Right cardiac atrium (tissue), 5 donors: ENCODE data around the gene RHBDL1. TPM values are rescaled to one million over a fixed set of nuclear protein-coding genes. Genes with fewer than 3 reads are reported as not detected.

ENCODE experiments used
- ATAC-seq, 2 donors: fragments of 200-7000 bp; cut with Tn5 transposase; one replicate each; pipeline versions ENCODE4 v1.8.0 to v1.9.1; 2020; ENCODE audit warnings: moderate library complexity in 2 of 2, mild to moderate bottlenecking in 1 of 2
- DNase-seq, 3 donors: peaks; one replicate each; pipeline ENCODE4 v3.0.0-alpha.2; 2020
- H3K27ac ChIP-seq: one replicate; pipeline ENCODE4 v1.5.1; 2013; ENCODE audit warnings: mild to moderate bottlenecking, low read length, control low read depth, moderate library complexity
- H3K27me3 ChIP-seq: one replicate; pipeline ENCODE4 v1.6.1; 2013; ENCODE audit not compliant: control insufficient read depth, insufficient read depth
- H3K4me1 ChIP-seq: one replicate; pipeline ENCODE4 v1.6.1; 2013; ENCODE audit warnings: low read length; ENCODE audit not compliant: control insufficient read depth, insufficient read depth
- H3K4me3 ChIP-seq: one replicate; pipeline ENCODE4 v1.5.1; 2013; ENCODE audit warnings: low read length, control low read depth
- H3K9me3 ChIP-seq: one replicate; pipeline ENCODE4 v1.6.1; 2013; ENCODE audit warnings: low read length; ENCODE audit not compliant: control insufficient read depth
- WGBS: extraction: QIAGEN DNeasy Blood & Tissue Kit; methylation state at CpG from one replicate; pipeline ENCODE4 v1.1.7; 2013; 5-methylcytosine and 5-hydroxymethylcytosine counted together
- intact Hi-C, 4 donors: fragments of 100-400 bp; cut with DNase I; formaldehyde crosslinking; loops; one replicate each; pipeline versions ENCODE4 v1.11.0 to v1.14.0; 2022 to 2023
- polyA plus RNA-seq: library from polyadenylated mRNA; stranded (reverse); fragments of 200-250 nt; gene quantifications from one replicate; pipeline ENCODE4 v1.2.3, GENCODE V29; 2013
- total RNA-seq, 4 donors: library from RNA; stranded (reverse); fragmentation: NEBNext Ultra II Directional; extraction: Animal tissue kit (Norgen Biotek cat#: 25700); gene quantifications; one replicate each; pipeline ENCODE4 v1.2.1, GENCODE V29; 2021
- donor health status: healthy with polysubstance abuse.
- donor health status: DM: no; HTN: yes; CAD: no.
- donor health status: DM: no; HTN: no; CAD: no.
- donor health status: DM: no; HTN: yes; CAD: no; lungs with severe emphysema.
- donor health status: DM: yes; HTN: yes; CAD: no.

The RHBDL1 gene
- total and polyA plus RNA-seq, 5 donors: 0.89 to 2.9 (median 1.9) TPM

- DNase-seq (no peak), ATAC-seq (no peak)
- Histone ChIP-seq H3K27ac (no peak overlapping the region), H3K9me3 (no peaks in the 10 kb centered on the region), H3K4me1 (peaks cover 7% of the 10 kb centered on the region), H3K4me3 (no peak overlapping the region), H3K27me3 (no peaks in the 10 kb centered on the region)
- WGBS: 80% methylated on average over 21 of the region's 21 CpGs
- intact Hi-C loops: no loop called here
These were observed 2.9 kb downstream of the RHBDL1 start for GRCh38 chr16:678209-678857.

- H3K4me3 ChIP-seq: peak overlapping the region; percentile 49
- peaks cover 7% of the 10 kb centered on the region for H3K4me1 ChIP-seq
- no peaks in the 10 kb centered on the region for H3K9me3 ChIP-seq
- no peaks in the 10 kb centered on the region for H3K27me3 ChIP-seq
- DNase-seq (peak; percentile 82 to 94 (median 90)), ATAC-seq (peak; percentile 31 to 45)
- intact Hi-C loops: no loop called here
- WGBS: 23% methylated on average over 52 of the region's 52 CpGs
- H3K27ac ChIP-seq: peak overlapping the region; percentile 76
These were observed 3.7 kb downstream of the RHBDL1 start for GRCh38 chr16:678858-679813.

GRCh38 chr16:679814-680624 lies 4.5 kb downstream of the RHBDL1 start, which contains the start of gene STUB1:
Gene STUB1 (plus strand): TSS chr16:680410. CDS start chr16:680526, 116 bp downstream.
- ATAC-seq (peak; percentile 69 to 71), DNase-seq (peak; percentile 89 to 96 (median 95))
- peaks cover 7% of the 10 kb centered on the region for H3K4me1 ChIP-seq
- H3K9me3 ChIP-seq: no peaks in the 10 kb centered on the region
- H3K27ac ChIP-seq: peak within 1 kb of the TSS; percentile 96
- intact Hi-C loops: no loop called here
- WGBS: under 1% methylated on average over 91 of the region's 91 CpGs
- peak within 1 kb of the TSS; percentile 77 for H3K4me3 ChIP-seq
- no peaks in the 10 kb centered on the region for H3K27me3 ChIP-seq

GRCh38 chr16:680625-680945 lies 5.1 kb downstream of the RHBDL1 start:
- no peak for DNase-seq
- Histone ChIP-seq H3K27me3 (no peaks in the 10 kb centered on the region), H3K4me1 (peaks cover 7% of the 10 kb centered on the region), H3K4me3 (peak overlapping the region; percentile 77), H3K27ac (peak overlapping the region; percentile 96), H3K9me3 (no peaks in the 10 kb centered on the region)
- intact Hi-C loops: no loop called here
- WGBS: under 1% methylated on average over 38 of the region's 38 CpGs
- ATAC-seq: no peak

GRCh38 chr16:680967-681745 lies 5.7 kb downstream of the RHBDL1 start:
- Histone ChIP-seq H3K27me3 (no peaks in the 10 kb centered on the region), H3K27ac (no peak overlapping the region), H3K9me3 (no peaks in the 10 kb centered on the region), H3K4me3 (peak overlapping the region; percentile 77), H3K4me1 (peaks cover 7% of the 10 kb centered on the region)
- no peak for ATAC-seq
- peak; percentile 67 to 84 (median 83) for DNase-seq
- intact Hi-C loops: no loop called here
- 45% methylated on average over 44 of the region's 44 CpGs for WGBS

- Histone ChIP-seq H3K4me1 (peaks cover 7% of the 10 kb centered on the region), H3K27me3 (no peaks in the 10 kb centered on the region), H3K4me3 (no peak overlapping the region), H3K27ac (no peak overlapping the region), H3K9me3 (no peaks in the 10 kb centered on the region)
- no peak for ATAC-seq
- intact Hi-C loops: no loop called here
- DNase-seq: peak in 2 of 3 donors; percentile 78 to 80
- 73% methylated on average over 28 of the region's 28 CpGs for WGBS
These were observed 6.4 kb downstream of the RHBDL1 start for GRCh38 chr16:681746-682427.

- ATAC-seq (no peak), DNase-seq (peak in 1 of 3 donors; percentile 61)
- Histone ChIP-seq H3K27ac (no peak overlapping the region), H3K4me1 (peaks cover 7% of the 10 kb centered on the region), H3K27me3 (no peaks in the 10 kb centered on the region), H3K4me3 (no peak overlapping the region), H3K9me3 (no peaks in the 10 kb centered on the region)
- 84% methylated on average over 36 of the region's 36 CpGs for WGBS
- intact Hi-C loops: no loop called here
These were observed 7.3 kb downstream of the RHBDL1 start for GRCh38 chr16:682493-683395.

GRCh38 chr16:683396-684070 lies 8.1 kb downstream of the RHBDL1 start:
- H3K9me3 ChIP-seq: no peaks in the 10 kb centered on the region
- intact Hi-C loops: no loop called here
- DNase-seq: peak in 1 of 3 donors; percentile 73
- 15% methylated on average over 57 of the region's 57 CpGs for WGBS
- no peak overlapping the region for H3K27ac ChIP-seq
- H3K27me3 ChIP-seq: no peaks in the 10 kb centered on the region
- H3K4me1 ChIP-seq: peaks cover 7% of the 10 kb centered on the region
- H3K4me3 ChIP-seq: peak overlapping the region; percentile 52
- no peak for ATAC-seq
